22Rv1 (cell line): ENCODE data around the gene MSI2.

Source experiments
- H3K27ac ChIP-seq: fragments of 450-650 bp; 2 replicates; pipeline ENCODE4 v1.5.1; 2017
- CTCF ChIP-seq: fragments of 450-650 bp; IDR thresholded peaks from 2 replicates; pipeline ENCODE4 v1.5.1; 2017; ENCODE audit warnings: mild to moderate bottlenecking
- ZFX ChIP-seq: fragments of 450-650 bp; IDR thresholded peaks from 2 replicates; pipeline ENCODE4 v1.6.1; 2017; ENCODE audit warnings: antibody characterized with exemption, borderline replicate concordance

MSI2 gene

GRCh38 chr17:57522042-57523005, 266.0 kb downstream of the MSI2 start:
- no peak overlapping the region for H3K27ac ChIP-seq
- no peak for TF ChIP-seq CTCF
- TF ChIP-seq ZFX: no peak

- peak overlapping the region; percentile 37; the same call in 1 of the 2 replicates for H3K27ac ChIP-seq
- TF ChIP-seq CTCF (no peak), ZFX (no peak)
These were observed 267.8 kb downstream of the MSI2 start for GRCh38 chr17:57523926-57524632.

GRCh38 chr17:57524839-57525568, 268.7 kb downstream of the MSI2 start:
- TF ChIP-seq ZFX (no peak), CTCF (no peak)
- peak overlapping the region; percentile 37 for H3K27ac ChIP-seq

- TF ChIP-seq ZFX (no peak), CTCF (no peak)
- H3K27ac ChIP-seq: no peak overlapping the region
These were observed 271.1 kb downstream of the MSI2 start for GRCh38 chr17:57527221-57528057.

- no peak for TF ChIP-seq CTCF
- H3K27ac ChIP-seq: no peak overlapping the region
These were observed 271.7 kb downstream of the MSI2 start for GRCh38 chr17:57528058-57528451.

GRCh38 chr17:57530026-57530425, 273.7 kb downstream of the MSI2 start:
- TF ChIP-seq CTCF (no peak), ZFX (no peak)
- no peak overlapping the region for H3K27ac ChIP-seq
